ENCODE measurements around the gene COL4A1.

Gene COL4A1

DNA sequence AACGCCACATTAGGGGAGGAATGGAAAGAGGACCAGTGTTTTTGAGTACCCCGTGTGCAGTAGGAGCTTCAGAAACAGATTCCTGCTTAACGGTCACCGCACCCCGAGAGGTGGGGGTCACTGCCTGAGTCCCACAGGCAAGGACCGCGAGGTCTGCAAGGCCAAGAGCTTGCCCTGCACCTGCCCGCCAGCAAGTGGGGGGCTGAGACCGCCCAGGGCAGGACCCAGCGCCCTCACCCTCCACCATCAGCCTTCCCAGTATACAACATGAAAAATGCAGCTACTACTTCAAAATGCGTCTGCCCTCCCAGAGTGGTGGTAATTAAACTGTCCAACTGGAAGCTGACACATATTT, 44.9 kb downstream of the COL4A1 start:
- H3K9ac ChIP-seq (ENCODE audit: low read length): no peak overlapping the region
- H3K9me3 ChIP-seq (ENCODE audit: control insufficient read depth, low read length): no peaks in the 10 kb centered on the region
- H3K4me3 ChIP-seq (ENCODE audit: low read length): no peak overlapping the region
- H3K4me1 ChIP-seq (ENCODE audit: control insufficient read depth, insufficient read depth, low read length): no peaks in the 10 kb centered on the region
- H3K36me3 ChIP-seq (ENCODE audit: control insufficient read depth, insufficient read depth, low read length): no peaks in the 10 kb centered on the region
- no peaks in the 10 kb centered on the region for H3K27me3 ChIP-seq (ENCODE audit: control insufficient read depth, insufficient read depth, low read length)

GRCh38 chr13:110261166-110262081, 45.5 kb downstream of the COL4A1 start:
- no peaks in the 10 kb centered on the region for H3K27me3 ChIP-seq (ENCODE audit: control insufficient read depth, insufficient read depth, low read length)
- H3K4me3 ChIP-seq (ENCODE audit: low read length): no peak overlapping the region
- H3K36me3 ChIP-seq (ENCODE audit: control insufficient read depth, insufficient read depth, low read length): no peaks in the 10 kb centered on the region
- H3K9ac ChIP-seq (ENCODE audit: low read length): no peak overlapping the region
- H3K4me1 ChIP-seq (ENCODE audit: control insufficient read depth, insufficient read depth, low read length): no peaks in the 10 kb centered on the region
- H3K9me3 ChIP-seq (ENCODE audit: control insufficient read depth, low read length): no peaks in the 10 kb centered on the region

DNA sequence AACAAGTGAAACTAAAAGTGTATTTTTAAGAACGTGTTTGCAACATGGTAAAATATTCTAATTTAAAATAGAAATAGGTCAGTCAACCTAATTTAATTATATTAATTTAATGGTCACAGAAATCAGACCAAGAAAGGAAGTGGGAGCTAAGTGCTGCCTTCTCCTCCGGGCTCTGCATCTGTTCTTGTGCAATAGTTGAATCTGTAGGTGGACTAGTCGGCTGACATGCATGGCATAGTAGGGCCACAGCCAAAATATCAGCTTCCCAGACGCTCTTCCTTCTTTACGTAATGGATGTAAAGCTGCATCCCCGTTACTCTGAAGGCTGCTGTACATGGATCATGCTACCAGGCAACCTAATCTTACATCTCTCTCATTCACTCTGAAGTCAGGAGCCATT, 47.3 kb downstream of the COL4A1 start:
- Histone ChIP-seq H3K9me3 (ENCODE audit: control insufficient read depth, low read length) (no peaks in the 10 kb centered on the region), H3K4me1 (ENCODE audit: control insufficient read depth, insufficient read depth, low read length) (no peaks in the 10 kb centered on the region), H3K9ac (ENCODE audit: low read length) (no peak overlapping the region), H3K36me3 (ENCODE audit: control insufficient read depth, insufficient read depth, low read length) (no peaks in the 10 kb centered on the region), H3K4me3 (ENCODE audit: low read length) (no peak overlapping the region), H3K27me3 (ENCODE audit: control insufficient read depth, insufficient read depth, low read length) (no peaks in the 10 kb centered on the region)

- Histone ChIP-seq H3K4me3 (ENCODE audit: low read length) (no peak overlapping the region), H3K9ac (ENCODE audit: low read length) (no peak overlapping the region)
These were observed 47.9 kb downstream of the COL4A1 start for GRCh38 chr13:110258876-110259631.

GRCh38 chr13:110257408-110257807, 49.5 kb downstream of the COL4A1 start:
- Histone ChIP-seq H3K4me3 (ENCODE audit: low read length) (no peak overlapping the region), H3K9me3 (ENCODE audit: control insufficient read depth, low read length) (no peaks in the 10 kb centered on the region), H3K36me3 (ENCODE audit: control insufficient read depth, insufficient read depth, low read length) (no peaks in the 10 kb centered on the region), H3K27me3 (ENCODE audit: control insufficient read depth, insufficient read depth, low read length) (no peaks in the 10 kb centered on the region), H3K4me1 (ENCODE audit: control insufficient read depth, insufficient read depth, low read length) (no peaks in the 10 kb centered on the region), H3K9ac (ENCODE audit: low read length) (no peak overlapping the region)

More at GRCh38 chr13:110258876-110259631, 47.9 kb downstream of the COL4A1 start:
- Histone ChIP-seq H3K36me3 (ENCODE audit: control insufficient read depth, insufficient read depth, low read length) (no peaks in the 10 kb centered on the region), H3K9me3 (ENCODE audit: control insufficient read depth, low read length) (no peaks in the 10 kb centered on the region), H3K4me1 (ENCODE audit: control insufficient read depth, insufficient read depth, low read length) (no peaks in the 10 kb centered on the region), H3K27me3 (ENCODE audit: control insufficient read depth, insufficient read depth, low read length) (no peaks in the 10 kb centered on the region)

DNA sequence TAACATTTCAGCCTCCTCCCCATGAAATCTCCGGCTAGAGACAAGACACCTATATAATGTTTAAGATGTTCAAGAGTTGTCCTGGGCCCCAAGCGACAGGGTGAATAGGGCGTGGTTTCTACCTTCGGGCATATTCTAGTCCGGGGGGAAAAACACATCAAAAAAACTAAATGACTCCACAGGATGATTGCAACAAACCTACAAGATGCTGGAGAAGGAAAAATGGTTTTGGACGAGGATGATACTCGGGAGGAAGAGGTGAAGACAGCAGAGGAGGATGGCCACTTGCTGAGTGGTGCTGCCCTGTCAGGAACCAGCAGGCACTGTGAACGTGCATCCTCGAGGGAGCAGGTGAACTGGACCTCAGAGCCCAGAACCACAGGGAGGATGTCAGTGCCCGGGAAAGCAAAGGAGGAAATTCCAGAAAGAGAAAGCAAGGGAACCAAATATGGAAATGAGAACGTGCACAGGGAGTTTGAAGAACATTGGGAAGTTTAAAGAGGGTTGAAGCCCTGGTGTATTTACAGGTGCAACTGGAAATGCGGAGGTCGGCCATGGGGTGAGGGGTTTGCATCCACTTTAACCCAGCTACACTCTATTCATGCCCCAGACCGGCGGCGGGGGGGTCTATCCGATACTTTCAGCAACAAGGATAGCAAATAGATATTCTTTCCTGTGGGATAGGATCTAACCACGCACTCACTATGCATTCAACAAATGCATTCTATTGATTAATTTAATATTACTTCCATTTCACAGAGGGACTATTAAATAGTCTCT, 50.6 kb downstream of the COL4A1 start:
- no peaks in the 10 kb centered on the region for H3K9me3 ChIP-seq (ENCODE audit: control insufficient read depth, low read length)
- no peak overlapping the region for H3K4me3 ChIP-seq (ENCODE audit: low read length)
- H3K36me3 ChIP-seq (ENCODE audit: control insufficient read depth, insufficient read depth, low read length): no peaks in the 10 kb centered on the region
- H3K4me1 ChIP-seq (ENCODE audit: control insufficient read depth, insufficient read depth, low read length): no peaks in the 10 kb centered on the region
- no peak overlapping the region for H3K9ac ChIP-seq (ENCODE audit: low read length)
- H3K27me3 ChIP-seq (ENCODE audit: control insufficient read depth, insufficient read depth, low read length): no peaks in the 10 kb centered on the region

- Histone ChIP-seq H3K27me3 (ENCODE audit: control insufficient read depth, insufficient read depth, low read length) (no peaks in the 10 kb centered on the region), H3K36me3 (ENCODE audit: control insufficient read depth, insufficient read depth, low read length) (no peaks in the 10 kb centered on the region), H3K9ac (ENCODE audit: low read length) (no peak overlapping the region), H3K4me3 (ENCODE audit: low read length) (no peak overlapping the region), H3K9me3 (ENCODE audit: control insufficient read depth, low read length) (no peaks in the 10 kb centered on the region), H3K4me1 (ENCODE audit: control insufficient read depth, insufficient read depth, low read length) (peaks cover 3% of the 10 kb centered on the region)
These were observed 52.0 kb downstream of the COL4A1 start for GRCh38 chr13:110254751-110255553.

- Histone ChIP-seq H3K27me3 (ENCODE audit: control insufficient read depth, insufficient read depth, low read length) (no peaks in the 10 kb centered on the region), H3K4me3 (ENCODE audit: low read length) (no peak overlapping the region), H3K4me1 (ENCODE audit: control insufficient read depth, insufficient read depth, low read length) (peaks cover 3% of the 10 kb centered on the region), H3K36me3 (ENCODE audit: control insufficient read depth, insufficient read depth, low read length) (no peaks in the 10 kb centered on the region), H3K9me3 (ENCODE audit: control insufficient read depth, low read length) (no peaks in the 10 kb centered on the region), H3K9ac (ENCODE audit: low read length) (no peak overlapping the region)
These were observed 52.7 kb downstream of the COL4A1 start for GRCh38 chr13:110254151-110254679.

GRCh38 chr13:110251193-110251819, 55.7 kb downstream of the COL4A1 start:
- H3K4me3 ChIP-seq (ENCODE audit: low read length): no peak overlapping the region

DNA sequence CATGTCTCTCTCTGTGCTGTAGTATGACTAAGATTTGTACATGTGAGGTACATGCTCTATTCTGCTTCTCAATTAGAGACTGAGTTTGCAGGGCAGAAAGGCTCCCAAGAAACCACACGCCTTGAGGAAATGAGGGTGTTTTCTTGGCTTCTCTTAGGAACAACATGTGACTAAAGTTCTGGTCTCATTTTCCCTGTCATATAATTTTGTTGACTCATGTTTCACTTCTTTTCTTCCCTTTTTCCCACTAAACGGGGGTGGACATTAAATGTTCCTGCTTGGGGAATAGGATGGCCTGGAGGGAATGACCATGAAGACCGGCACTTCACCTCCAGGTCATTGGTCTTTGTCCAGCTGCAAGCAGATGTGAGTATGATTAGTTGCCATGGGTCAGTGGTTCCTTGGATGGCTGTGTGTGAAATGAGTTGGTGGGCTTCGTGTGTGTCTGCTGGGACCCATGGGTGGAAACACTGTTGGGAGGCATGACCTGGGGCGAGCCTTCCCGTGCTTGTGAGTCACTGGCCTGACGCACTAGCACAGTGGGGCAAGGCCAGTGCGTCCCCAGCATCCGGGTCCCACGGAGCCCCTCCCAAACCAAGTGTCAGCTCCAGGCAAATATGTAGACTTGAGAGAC, 56.6 kb downstream of the COL4A1 start:
- Histone ChIP-seq H3K9me3 (ENCODE audit: control insufficient read depth, low read length) (no peaks in the 10 kb centered on the region), H3K4me1 (ENCODE audit: control insufficient read depth, insufficient read depth, low read length) (peaks cover 6% of the 10 kb centered on the region), H3K4me3 (ENCODE audit: low read length) (no peak overlapping the region), H3K36me3 (ENCODE audit: control insufficient read depth, insufficient read depth, low read length) (no peaks in the 10 kb centered on the region), H3K9ac (ENCODE audit: low read length) (no peak overlapping the region), H3K27me3 (ENCODE audit: control insufficient read depth, insufficient read depth, low read length) (no peaks in the 10 kb centered on the region)

More at GRCh38 chr13:110251193-110251819, 55.7 kb downstream of the COL4A1 start:
- Histone ChIP-seq H3K27me3 (ENCODE audit: control insufficient read depth, insufficient read depth, low read length) (no peaks in the 10 kb centered on the region), H3K9me3 (ENCODE audit: control insufficient read depth, low read length) (no peaks in the 10 kb centered on the region), H3K4me1 (ENCODE audit: control insufficient read depth, insufficient read depth, low read length) (peaks cover 6% of the 10 kb centered on the region), H3K9ac (ENCODE audit: low read length) (no peak overlapping the region), H3K36me3 (ENCODE audit: control insufficient read depth, insufficient read depth, low read length) (no peaks in the 10 kb centered on the region)
